K562 (cell line): ENCODE data around the gene EML1. TPM values are rescaled to one million over a fixed set of nuclear protein-coding genes. Genes with fewer than 3 reads are reported as not detected.

Experiments used
- ATAC-seq: fragments of 200-7000 bp; cut with Tn5 transposase; 3 replicates; pipeline ENCODE4 v1.9.1; 2020; ENCODE audit warnings: moderate library complexity
- BruUV-seq: library from RNA; stranded (reverse); fragments of 400-500 nt; replicated peaks from 2 replicates; lab custom pipeline; 2021; lab: Mats Ljungman, UMichigan
- CTCF ChIA-PET: fragments of 300-600 bp; formaldehyde crosslinking; extraction: SDS; loops from one replicate; lab custom pipeline; 2021; ENCODE audit warnings: low intra/inter-chr PET ratio; lab: Yijun Ruan, JAX
- POLR2A ChIA-PET: fragments of 300-600, 350-650 bp; sonication (Branson Sonifier 250); formaldehyde crosslinking; extraction: SDS; loops from one replicate; lab custom pipeline; 2021; ENCODE audit warnings: antibody characterized with exemption, inconsistent platforms; lab: Yijun Ruan, JAX
- DNase-seq, 4 experiments: peaks; one replicate each; pipeline versions ENCODE4 v3.0.0 to v3.0.0-alpha.2; 2011 to 2018; ENCODE audit warnings: low spot score in 3 of 4, mixed read lengths in 3 of 4; ENCODE audit errors: extremely low read depth in 1 of 4
- FAIRE-seq: peaks from 2 replicates; lab custom pipeline; 2011; peaks lifted over from hg19 to GRCh38; lab: Jason Lieb, UNC
- H2AFZ ChIP-seq: 2 replicates; pipeline ENCODE4 v1.6.0; 2011; ENCODE audit warnings: low read depth, low read length, control low read depth, inconsistent platforms
- H3K27ac ChIP-seq: fragments of 200-600 bp; 3 replicates; pipeline ENCODE4 v1.8.0; 2011; ENCODE audit warnings: low read depth, mild to moderate bottlenecking, control low read depth, inconsistent platforms, low read length, moderate library complexity, mixed read lengths; ENCODE audit errors: extremely low read depth
- H3K27me3 ChIP-seq, 2 experiments: fragments of 300-600 bp in 1 of 2; 2 replicates in 1 of 2; 3 replicates in 1 of 2; pipeline versions ENCODE4 v1.6.0 to v1.8.0; 2011; ENCODE audit warnings: inconsistent platforms in 2 of 2, low read length in 2 of 2, mild to moderate bottlenecking in 1 of 2, mixed read lengths in 1 of 2, moderate library complexity in 1 of 2; ENCODE audit not compliant: control insufficient read depth in 2 of 2, insufficient read depth in 2 of 2
- H3K36me3 ChIP-seq: fragments of 300-600 bp; 3 replicates; pipeline ENCODE4 v1.8.0; 2011; ENCODE audit warnings: mild to moderate bottlenecking, low read length, inconsistent platforms; ENCODE audit not compliant: control insufficient read depth, insufficient read depth
- H3K4me1 ChIP-seq, 2 experiments: fragments of 200-600 bp in 1 of 2; replicated peaks in 1 of 2; 2 replicates in 1 of 2; 3 replicates in 1 of 2; pipeline versions ENCODE4 v1.5.1 to v1.8.0; 2011; ENCODE audit warnings: inconsistent platforms in 2 of 2, low read length in 2 of 2, mild to moderate bottlenecking in 1 of 2, mixed read lengths in 1 of 2, moderate library complexity in 1 of 2; ENCODE audit not compliant: control insufficient read depth in 2 of 2, insufficient read depth in 2 of 2
- H3K4me2 ChIP-seq: 2 replicates; pipeline ENCODE4 v1.6.1; 2011; ENCODE audit warnings: low read length, control low read depth, inconsistent platforms, mixed read lengths; ENCODE audit not compliant: insufficient read depth
- H3K4me3 ChIP-seq: fragments of 200-600 bp; sonication (generic), shearing (Covaris generic); 2 replicates; pipeline ENCODE4 v1.5.1; 2016; ENCODE audit warnings: control low read depth, inconsistent platforms
- H3K79me2 ChIP-seq: fragments of 200-600 bp; 3 replicates; pipeline ENCODE4 v1.8.0; 2011; ENCODE audit warnings: low read length, inconsistent platforms; ENCODE audit not compliant: control insufficient read depth, insufficient read depth
- H3K9ac ChIP-seq, 2 experiments: 2 replicates each; pipeline versions ENCODE4 v1.6.0 to v1.6.1; 2011; ENCODE audit warnings: low read depth in 2 of 2, low read length in 2 of 2, control low read depth in 1 of 2, inconsistent platforms in 1 of 2, mild to moderate bottlenecking in 1 of 2, mixed read lengths in 1 of 2; ENCODE audit not compliant: insufficient read depth in 1 of 2
- H3K9me1 ChIP-seq: one replicate; pipeline ENCODE4 v1.6.0; 2011; ENCODE audit warnings: inconsistent platforms, mild to moderate bottlenecking, low read length, moderate library complexity; ENCODE audit not compliant: control insufficient read depth, insufficient read depth
- H3K9me3 ChIP-seq: replicated peaks from 2 replicates; pipeline ENCODE4 v1.5.1; 2011; ENCODE audit warnings: low read depth, low read length, inconsistent platforms; ENCODE audit not compliant: control insufficient read depth, insufficient read depth
- H4K20me1 ChIP-seq: replicated peaks from 2 replicates; pipeline ENCODE4 v1.6.1; 2011; ENCODE audit warnings: low read length, inconsistent platforms, mixed read lengths; ENCODE audit not compliant: control insufficient read depth, insufficient read depth
- BACH1 ChIP-seq: fragments of 200-800 bp; sonication (Bioruptor generic); IDR thresholded peaks from 2 replicates; pipeline ENCODE4 v1.6.1; 2016; ENCODE audit warnings: missing genetic modification characterization, missing compliant biosample characterization
- CBFA2T3 ChIP-seq: fragments of 450-650 bp; IDR thresholded peaks from 2 replicates; pipeline ENCODE4 v1.6.1; 2017
- DIDO1 ChIP-seq: fragments of 450-650 bp; IDR thresholded peaks from 2 replicates; pipeline ENCODE4 v1.6.1; 2016; ENCODE audit warnings: low read depth, missing biosample characterization, missing genetic modification characterization
- EZH2 ChIP-seq: IDR thresholded peaks from 2 replicates; pipeline ENCODE4 v1.6.1; 2012; ENCODE audit warnings: low read depth, mild to moderate bottlenecking, inconsistent platforms, low read length, borderline replicate concordance
- FOXP1 ChIP-seq: sonication (generic); formaldehyde crosslinking; IDR thresholded peaks from 2 replicates; pipeline ENCODE4 v1.8.0; 2022; ENCODE audit warnings: mild to moderate bottlenecking, missing genetic modification reagents
- GABPB1 ChIP-seq: sonication (generic); formaldehyde crosslinking; IDR thresholded peaks from 2 replicates; pipeline ENCODE4 v1.8.0; 2022; ENCODE audit warnings: mild to moderate bottlenecking, missing genetic modification reagents
- KLF16 ChIP-seq: IDR thresholded peaks from 2 replicates; pipeline ENCODE4 v1.6.1; 2016; ENCODE audit warnings: antibody characterized with exemption
- LARP7 ChIP-seq: fragments of 450-650 bp; IDR thresholded peaks from 2 replicates; pipeline ENCODE4 v1.6.1; 2016
- MTA2 ChIP-seq: fragments of 450-650 bp; IDR thresholded peaks from 2 replicates; pipeline ENCODE4 v1.6.1; 2016; ENCODE audit warnings: low read depth
- NRF1 ChIP-seq, 2 experiments: fragments of 450-650 bp; IDR thresholded peaks in 1 of 2; conservative IDR thresholded peaks in 1 of 2; 2 replicates each; pipeline ENCODE4 v1.6.1; 2014; ENCODE audit warnings: mild to moderate bottlenecking in 2 of 2
- POLR2AphosphoS5 ChIP-seq: IDR thresholded peaks from 2 replicates; pipeline ENCODE4 v1.6.1; 2011; ENCODE audit warnings: mild to moderate bottlenecking, low read depth, low read length, moderate library complexity; ENCODE audit not compliant: control insufficient read depth, insufficient read depth
- RFX7 ChIP-seq: fragments of 250-450 bp; sonication (Bioruptor Pico); IDR thresholded peaks from 2 replicates; pipeline ENCODE4 v1.5.1; 2021; ENCODE audit warnings: mild to moderate bottlenecking
- SETDB1 ChIP-seq: IDR thresholded peaks from one replicate; pipeline ENCODE4 v1.6.1; 2012; ENCODE audit warnings: low read length, control low read depth, inconsistent platforms
- SMARCE1 ChIP-seq: fragments of 450-650 bp; IDR thresholded peaks from 2 replicates; pipeline ENCODE4 v1.7.1; 2016; ENCODE audit warnings: mild to moderate bottlenecking
- TRIM28 ChIP-seq: fragments of 450-650 bp; IDR thresholded peaks from 2 replicates; pipeline ENCODE4 v1.6.1; 2017
- ZNF316 ChIP-seq: fragments of 450-650 bp; IDR thresholded peaks from 2 replicates; pipeline ENCODE4 v1.6.1; 2016
- WGBS: fragments of 100-300 bp; shearing (Covaris generic); methylation state at CpG from one replicate; pipeline ENCODE4 v1.1.6; 2016; ENCODE audit warnings: low coverage, mixed read lengths; ENCODE audit not compliant: insufficient coverage; ENCODE audit errors: missing lambda C conversion rate; 5-methylcytosine and 5-hydroxymethylcytosine counted together
- in situ Hi-C: fragments of 300-500 bp; cut with MboI; formaldehyde crosslinking; loops from 4 replicates; pipeline ENCODE4 v1.15.0; 2018; ENCODE audit warnings: inconsistent platforms, mixed read lengths
- intact Hi-C: fragments of 100-400 bp; cut with micrococcal nuclease; formaldehyde crosslinking; loops from 2 replicates; pipeline ENCODE4 v1.14.2; 2022
- polyA plus RNA-seq, 8 experiments: library from polyadenylated mRNA; depleted of rRNA in 4 of 8; stranded (reverse) in 5 of 8; unstranded in 3 of 8; fragments of >200 nt; fragmentation: Nextera tagmentation in 2 of 8; fragmentation: Illumina TruSeq in 1 of 8; extraction: Ambion mirVana in 2 of 8; extraction: Trizol in 1 of 8; gene quantifications; 2 replicates each; pipeline versions ENCODE4 v1.2.1 to v1.2.3, GENCODE V29; 2011 to 2014; ENCODE audit warnings: inconsistent platforms in 1 of 8, missing spikeins in 1 of 8
- total RNA-seq, 7 experiments: library from RNA; depleted of rRNA in 6 of 7; stranded (reverse); fragments of >200 nt in 6 of 7; fragmentation: Illumina TruSeq in 2 of 7; extraction: Trizol in 2 of 7; gene quantifications; 2 replicates each; pipeline versions ENCODE4 v1.2.1 to v1.2.3, GENCODE V29; 2011 to 2021; ENCODE audit warnings: low replicate concordance in 1 of 7
- TF ChIP-seq, protein P1 (sequence below), 2 experiments: fragments of 150-350 bp in 1 of 2; IDR thresholded peaks; 2 replicates each; pipeline ENCODE4 v1.6.1; 2012 to 2016; ENCODE audit warnings: low read depth in 2 of 2, low read length in 2 of 2, mild to moderate bottlenecking in 1 of 2, moderate library complexity in 1 of 2
- TF ChIP-seq, protein P2 (sequence below): fragments of 250-450 bp; sonication (Bioruptor Pico); IDR thresholded peaks from 2 replicates; pipeline ENCODE4 v1.8.0; 2021; ENCODE audit warnings: mild to moderate bottlenecking, moderate library complexity

EML1 gene
- total and polyA plus RNA-seq, 9 of the 15 experiments (the other 6 are each of a cell fraction or from before 2014, with no cell fraction given), result 0.01 to 0.35 (median 0.07) TPM; not detected in 2

DNA sequence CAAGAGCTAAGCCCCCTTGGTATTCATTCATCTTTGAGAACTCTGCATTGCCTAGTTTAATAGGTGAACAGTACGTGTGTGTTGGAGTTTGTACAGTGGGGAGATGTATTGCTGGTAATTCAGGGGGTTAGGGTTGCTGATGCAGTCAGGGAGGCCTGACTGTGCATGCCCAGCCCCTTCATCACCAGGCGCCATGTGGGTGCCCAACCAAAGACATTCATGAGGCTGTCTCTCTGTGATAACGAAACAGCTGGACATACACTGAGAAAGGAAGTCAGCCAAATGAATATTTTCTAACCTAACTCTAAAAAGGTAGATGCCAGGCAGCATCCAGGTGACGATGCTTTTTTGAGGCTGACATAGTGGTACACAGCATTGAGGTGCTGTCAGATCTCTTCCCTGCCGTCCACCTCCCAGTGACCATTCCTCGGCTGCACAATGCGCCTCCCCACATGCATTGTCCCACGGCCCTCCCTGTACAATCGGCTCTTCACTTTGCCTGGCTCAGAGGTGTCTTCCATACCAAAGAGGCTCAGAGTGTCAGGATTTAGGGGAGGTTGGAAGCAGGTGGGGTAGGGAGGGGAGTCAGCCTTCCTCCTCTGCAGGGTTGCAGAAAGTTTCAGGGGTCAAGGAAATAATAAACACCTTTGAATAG lies 19.0 kb downstream of the EML1 start:
- POLR2A ChIA-PET, result no interaction called here
- ATAC-seq, result no peak
- Histone ChIP-seq H3K4me3 (no peak overlapping the region), H3K27ac (no peak overlapping the region), H3K4me1 (no peaks in the 10 kb centered on the region), H3K4me2 (no peak overlapping the region), H3K27me3 (peaks cover 9 to 32% of the 10 kb centered on the region in 2 experiments; a peak in 4 of 5 replicates), H3K36me3 (no peaks in the 10 kb centered on the region), H3K9me3 (no peaks in the 10 kb centered on the region), H3K79me2 (no peaks in the 10 kb centered on the region), H3K9me1 (no peaks in the 10 kb centered on the region), H2AFZ (no peak overlapping the region), H3K9ac (no peak overlapping the region), H4K20me1 (no peaks in the 10 kb centered on the region)
- no peak for DNase-seq
- intact Hi-C loops, result no loop called here
- no TSS peak for BruUV-seq
- CTCF ChIA-PET, result no interaction called here
- no peak for FAIRE-seq
- WGBS, result 0% methylated on average over 6 of the region's 9 CpGs
- in situ Hi-C loops, result no loop called here
- TF ChIP-seq KLF16 (no peak), NRF1 (conservative IDR thresholded peaks at IDR 0.05 in 1 of 2, IDR thresholded peaks at IDR 0.05 in 1 of 2) (no peak), ZNF316 (no peak), BACH1 (no peak), SMARCE1 (no peak), DIDO1 (tag) (no peak), EZH2 (no peak), FOXP1 (CRISPR knock-in tag) (no peak), MTA2 (no peak), SETDB1 (no peak), LARP7 (no peak), TRIM28 (no peak), RFX7 (no peak), POLR2AphosphoS5 (no peak), CBFA2T3 (no peak), GABPB1 (CRISPR knock-in tag) (no peak)
- TF ChIP-seq, protein P1, sequence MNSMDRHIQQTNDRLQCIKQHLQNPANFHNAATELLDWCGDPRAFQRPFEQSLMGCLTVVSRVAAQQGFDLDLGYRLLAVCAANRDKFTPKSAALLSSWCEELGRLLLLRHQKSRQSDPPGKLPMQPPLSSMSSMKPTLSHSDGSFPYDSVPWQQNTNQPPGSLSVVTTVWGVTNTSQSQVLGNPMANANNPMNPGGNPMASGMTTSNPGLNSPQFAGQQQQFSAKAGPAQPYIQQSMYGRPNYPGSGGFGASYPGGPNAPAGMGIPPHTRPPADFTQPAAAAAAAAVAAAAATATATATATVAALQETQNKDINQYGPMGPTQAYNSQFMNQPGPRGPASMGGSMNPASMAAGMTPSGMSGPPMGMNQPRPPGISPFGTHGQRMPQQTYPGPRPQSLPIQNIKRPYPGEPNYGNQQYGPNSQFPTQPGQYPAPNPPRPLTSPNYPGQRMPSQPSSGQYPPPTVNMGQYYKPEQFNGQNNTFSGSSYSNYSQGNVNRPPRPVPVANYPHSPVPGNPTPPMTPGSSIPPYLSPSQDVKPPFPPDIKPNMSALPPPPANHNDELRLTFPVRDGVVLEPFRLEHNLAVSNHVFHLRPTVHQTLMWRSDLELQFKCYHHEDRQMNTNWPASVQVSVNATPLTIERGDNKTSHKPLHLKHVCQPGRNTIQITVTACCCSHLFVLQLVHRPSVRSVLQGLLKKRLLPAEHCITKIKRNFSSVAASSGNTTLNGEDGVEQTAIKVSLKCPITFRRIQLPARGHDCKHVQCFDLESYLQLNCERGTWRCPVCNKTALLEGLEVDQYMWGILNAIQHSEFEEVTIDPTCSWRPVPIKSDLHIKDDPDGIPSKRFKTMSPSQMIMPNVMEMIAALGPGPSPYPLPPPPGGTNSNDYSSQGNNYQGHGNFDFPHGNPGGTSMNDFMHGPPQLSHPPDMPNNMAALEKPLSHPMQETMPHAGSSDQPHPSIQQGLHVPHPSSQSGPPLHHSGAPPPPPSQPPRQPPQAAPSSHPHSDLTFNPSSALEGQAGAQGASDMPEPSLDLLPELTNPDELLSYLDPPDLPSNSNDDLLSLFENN (IDR thresholded peaks at IDR 0.05; ENCODE audit: low read depth in 2 of 2, low read length in 2 of 2), result no peak
- TF ChIP-seq, protein P2, sequence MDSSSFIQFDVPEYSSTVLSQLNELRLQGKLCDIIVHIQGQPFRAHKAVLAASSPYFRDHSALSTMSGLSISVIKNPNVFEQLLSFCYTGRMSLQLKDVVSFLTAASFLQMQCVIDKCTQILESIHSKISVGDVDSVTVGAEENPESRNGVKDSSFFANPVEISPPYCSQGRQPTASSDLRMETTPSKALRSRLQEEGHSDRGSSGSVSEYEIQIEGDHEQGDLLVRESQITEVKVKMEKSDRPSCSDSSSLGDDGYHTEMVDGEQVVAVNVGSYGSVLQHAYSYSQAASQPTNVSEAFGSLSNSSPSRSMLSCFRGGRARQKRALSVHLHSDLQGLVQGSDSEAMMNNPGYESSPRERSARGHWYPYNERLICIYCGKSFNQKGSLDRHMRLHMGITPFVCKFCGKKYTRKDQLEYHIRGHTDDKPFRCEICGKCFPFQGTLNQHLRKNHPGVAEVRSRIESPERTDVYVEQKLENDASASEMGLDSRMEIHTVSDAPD, result no peak
